Ovary (tissue), 9 donors: Measurements from ENCODE around the gene MAP1LC3B2. TPM values are rescaled to one million over a fixed set of nuclear protein-coding genes. Genes with fewer than 3 reads are reported as not detected.

Experiments
- DNase-seq, 5 donors: peaks; one replicate each; pipeline ENCODE4 v3.0.0-alpha.2; 2019 to 2020
- H3K27ac ChIP-seq, 2 donors: fragments of 200-600 bp; one replicate each; pipeline versions ENCODE4 v1.5.1 to v1.8.0; 2019 to 2022
- H3K27me3 ChIP-seq: fragments of 200-600 bp; one replicate; pipeline ENCODE4 v1.8.0; 2022
- H3K36me3 ChIP-seq: fragments of 200-600 bp; sonication (generic); one replicate; pipeline ENCODE4 v1.5.1; 2019
- H3K4me1 ChIP-seq: one replicate; pipeline ENCODE4 v1.8.1; 2013; ENCODE audit warnings: mild to moderate bottlenecking, moderate library complexity; ENCODE audit not compliant: insufficient read depth
- H3K4me3 ChIP-seq: fragments of 200-600 bp; sonication (generic); one replicate; pipeline ENCODE4 v1.5.1; 2017
- H3K9me3 ChIP-seq, 2 donors: fragments of 200-600 bp in 1 of 2; sonication (generic) in 1 of 2; one replicate each; pipeline versions ENCODE4 v1.5.1 to v1.8.1; 2013 to 2019; ENCODE audit warnings: mild to moderate bottlenecking in 1 of 2, moderate library complexity in 1 of 2
- CTCF ChIP-seq, 3 donors: fragments of 450-650 bp in 2 of 3; fragments of 200-600 bp in 1 of 3; IDR thresholded peaks; one replicate each; pipeline versions ENCODE4 v1.5.1 to v1.8.0; 2016 to 2022; ENCODE audit warnings: antibody characterized with exemption in 3 of 3, mild to moderate bottlenecking in 1 of 3
- EP300 ChIP-seq: sonication (generic); formaldehyde crosslinking; IDR thresholded peaks from one replicate; pipeline ENCODE4 v1.6.1; 2017; ENCODE audit warnings: antibody characterized with exemption
- POLR2A ChIP-seq: fragments of 450-650 bp; IDR thresholded peaks from one replicate; pipeline ENCODE4 v1.6.1; 2017; ENCODE audit warnings: antibody characterized with exemption, mild to moderate bottlenecking, moderate library complexity
- WGBS, 3 donors: extraction: QIAGEN DNeasy Blood & Tissue Kit in 1 of 3; methylation state at CpG; one replicate each; pipeline versions ENCODE4 v1.1.5 to v1.1.7; 2013 to 2017; 5-methylcytosine and 5-hydroxymethylcytosine counted together
- intact Hi-C, 4 donors: fragments of 100-400 bp; cut with DNase I; formaldehyde crosslinking; loops; one replicate each; pipeline versions ENCODE4 v1.11.0 to v1.15.1; 2022 to 2023
- polyA plus RNA-seq, 2 donors: library from polyadenylated mRNA; stranded (reverse); fragments of 200-250 nt in 1 of 2; fragments of 350-450 nt in 1 of 2; fragmentation: Illumina TruSeq in 1 of 2; extraction: RNeasy Lipid Tissue Mini Kit (QIAGEN cat#74804) in 1 of 2; gene quantifications; one replicate each; pipeline ENCODE4 v1.2.3, GENCODE V29; 2013 to 2014
- total RNA-seq, 7 donors: library from RNA; depleted of rRNA in 2 of 7; stranded (reverse); fragments of >200 nt in 2 of 7; fragmentation: NEBNext Ultra II Directional in 3 of 7; extraction: Animal tissue kit (Norgen Biotek cat#: 25700) in 3 of 7; gene quantifications; one replicate each; pipeline versions ENCODE4 v1.1.0 to v1.2.4, GENCODE V29; 2016 to 2023
- donor health status: DM: no; HTN: no; CAD: no; lungs with moderate emphysema.
- donor health status: DM: no; HTN: no; CAD: no.
- donor health status: Bipolar disorder and iron deficiency.
- donor health status: DM: yes; HTN: yes; CAD: no.
- donor health status: DM: no; HTN: no; CAD: no.
- donor health status: DM: yes; HTN: yes; CAD: no.

MAP1LC3B2 gene
- total and polyA plus RNA-seq, 9 donors: 0.80 to 9.9 (median 3.1) TPM

GRCh38 chr12:116624516-116624915, 65.3 kb downstream of the MAP1LC3B2 start:
- H3K4me1 ChIP-seq: no peaks in the 10 kb centered on the region
- no peaks in the 10 kb centered on the region for H3K36me3 ChIP-seq
- no peak overlapping the region for H3K4me3 ChIP-seq
- H3K27me3 ChIP-seq: no peaks in the 10 kb centered on the region
- WGBS, 3 donors: 70 to 76% (median 71%) methylated on average over 8 of the region's 8 CpGs
- H3K27ac ChIP-seq: no peak overlapping the region
- no peak for TF ChIP-seq EP300
- TF ChIP-seq CTCF (IDR thresholded peaks at IDR 0.05): no peak
- TF ChIP-seq POLR2A: no peak
- no peaks in the 10 kb centered on the region for H3K9me3 ChIP-seq
- no peak for DNase-seq
- intact Hi-C loops: no loop called here

- WGBS, 3 donors: 76 to 80% (median 77%) methylated on average over 5 of the region's 5 CpGs
- Histone ChIP-seq H3K9me3 (no peaks in the 10 kb centered on the region), H3K4me1 (no peaks in the 10 kb centered on the region), H3K4me3 (no peak overlapping the region), H3K27me3 (no peaks in the 10 kb centered on the region), H3K27ac (no peak overlapping the region), H3K36me3 (no peaks in the 10 kb centered on the region)
- intact Hi-C loops: no loop called here
- TF ChIP-seq EP300: no peak
- TF ChIP-seq POLR2A: no peak
- no peak for TF ChIP-seq CTCF (IDR thresholded peaks at IDR 0.05)
- no peak for DNase-seq
These were observed 67.0 kb downstream of the MAP1LC3B2 start for GRCh38 chr12:116626153-116626552.

Other genes starting within 250 kb of the MAP1LC3B2 start
- 10 to 100 TPM; 11.0 to 19.7 (median 12.3) TPM for gene SPRING1, start 178.7 kb downstream of the MAP1LC3B2 start, total RNA-seq
- gene SPRING1, start 178.7 kb downstream of the MAP1LC3B2 start, polyA plus RNA-seq: 10 to 100 TPM in 1 of 2 donors, 1 to 10 TPM in 1; 5.0 to 11.0 TPM
- 1 to 10 TPM in 6 of 7 donors, under 1 TPM in 1; 0.72 to 4.3 (median 2.8) TPM for gene RNFT2, start 178.9 kb downstream of the MAP1LC3B2 start, total RNA-seq
- 1 to 10 TPM; 1.0 to 1.6 TPM for gene RNFT2, start 178.9 kb downstream of the MAP1LC3B2 start, polyA plus RNA-seq